ENCODE measurements around the gene MSGN1.

DNA sequence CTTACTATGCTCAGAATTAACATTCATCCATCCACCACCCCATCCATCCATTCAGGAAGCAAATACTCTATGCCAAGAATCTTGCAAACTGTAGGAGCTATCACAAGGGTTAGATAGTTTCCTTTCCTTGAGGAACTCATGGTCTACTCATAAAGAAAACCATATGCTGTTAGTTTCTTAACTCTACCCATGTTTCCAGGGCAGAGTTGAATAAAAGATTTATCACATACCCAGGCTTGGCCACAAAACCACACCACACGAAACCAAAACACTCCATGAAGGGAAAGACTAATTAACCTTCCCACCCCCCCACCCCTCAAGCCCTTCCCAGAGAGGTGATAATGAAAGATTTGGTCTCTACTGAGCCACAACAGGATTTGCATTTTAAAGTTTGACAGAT is 23.7 kb upstream of the MSGN1 start:
- TF ChIP-seq, protein P1, sequence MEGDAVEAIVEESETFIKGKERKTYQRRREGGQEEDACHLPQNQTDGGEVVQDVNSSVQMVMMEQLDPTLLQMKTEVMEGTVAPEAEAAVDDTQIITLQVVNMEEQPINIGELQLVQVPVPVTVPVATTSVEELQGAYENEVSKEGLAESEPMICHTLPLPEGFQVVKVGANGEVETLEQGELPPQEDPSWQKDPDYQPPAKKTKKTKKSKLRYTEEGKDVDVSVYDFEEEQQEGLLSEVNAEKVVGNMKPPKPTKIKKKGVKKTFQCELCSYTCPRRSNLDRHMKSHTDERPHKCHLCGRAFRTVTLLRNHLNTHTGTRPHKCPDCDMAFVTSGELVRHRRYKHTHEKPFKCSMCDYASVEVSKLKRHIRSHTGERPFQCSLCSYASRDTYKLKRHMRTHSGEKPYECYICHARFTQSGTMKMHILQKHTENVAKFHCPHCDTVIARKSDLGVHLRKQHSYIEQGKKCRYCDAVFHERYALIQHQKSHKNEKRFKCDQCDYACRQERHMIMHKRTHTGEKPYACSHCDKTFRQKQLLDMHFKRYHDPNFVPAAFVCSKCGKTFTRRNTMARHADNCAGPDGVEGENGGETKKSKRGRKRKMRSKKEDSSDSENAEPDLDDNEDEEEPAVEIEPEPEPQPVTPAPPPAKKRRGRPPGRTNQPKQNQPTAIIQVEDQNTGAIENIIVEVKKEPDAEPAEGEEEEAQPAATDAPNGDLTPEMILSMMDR (IDR thresholded peaks at IDR 0.05) = no peak
- TF ChIP-seq SIN3A (IDR thresholded peaks at IDR 0.05; ENCODE audit: borderline replicate concordance, low read depth, low read length) = no peak
- no peak for TF ChIP-seq USF1 (IDR thresholded peaks at IDR 0.05; ENCODE audit: borderline replicate concordance, low read depth)
- TF ChIP-seq TAF1 (IDR thresholded peaks at IDR 0.05; ENCODE audit: borderline replicate concordance, low read depth, low read length) = no peak
- no peak for TF ChIP-seq EP300 (IDR thresholded peaks at IDR 0.05; ENCODE audit: borderline replicate concordance in 1 of 2, low read depth in 1 of 2, low read length in 1 of 2)
- TF ChIP-seq RFX5 (IDR thresholded peaks at IDR 0.05; ENCODE audit: low read length) = no peak
- TF ChIP-seq MAX (IDR thresholded peaks at IDR 0.05; ENCODE audit: low read depth) = no peak
- no peak for TF ChIP-seq USF2 (IDR thresholded peaks at IDR 0.05; ENCODE audit: borderline replicate concordance, low read depth, low read length)
- TF ChIP-seq NFIC (IDR thresholded peaks at IDR 0.05; ENCODE audit: borderline replicate concordance) = no peak
- no peak for TF ChIP-seq RXRA (IDR thresholded peaks at IDR 0.05; ENCODE audit: borderline replicate concordance, low read depth)

Measured in SK-N-SH (cell line).